Osteoblast (primary cell): Measurements from ENCODE around the gene TNFRSF19. TPM values are rescaled to one million over a fixed set of nuclear protein-coding genes. Genes with fewer than 3 reads are reported as not detected.

ENCODE experiments used
- DNase-seq: peaks from one replicate; pipeline ENCODE4 v3.0.0; 2011; ENCODE audit warnings: low spot score, mixed read lengths; ENCODE audit not compliant: insufficient read length; ENCODE audit errors: missing footprints
- H2AFZ ChIP-seq: 2 replicates; pipeline ENCODE4 v1.6.0; 2011; ENCODE audit warnings: mild to moderate bottlenecking, low read length
- H3K27ac ChIP-seq: 2 replicates; pipeline ENCODE4 v1.5.1; 2011; ENCODE audit warnings: mild to moderate bottlenecking, low read depth, low read length, moderate library complexity
- H3K27me3 ChIP-seq: 2 replicates; pipeline ENCODE4 v1.6.0; 2012; ENCODE audit warnings: mild to moderate bottlenecking, control low read depth, inconsistent platforms, low read length, moderate library complexity; ENCODE audit not compliant: insufficient read depth
- H3K36me3 ChIP-seq: 2 replicates; pipeline ENCODE4 v1.5.1; 2011; ENCODE audit warnings: mild to moderate bottlenecking, low read length, control low read depth, moderate library complexity; ENCODE audit not compliant: insufficient read depth
- H3K4me1 ChIP-seq: 2 replicates; pipeline ENCODE4 v1.5.1; 2011; ENCODE audit warnings: mild to moderate bottlenecking, low read length, control low read depth, moderate library complexity; ENCODE audit not compliant: insufficient read depth
- H3K4me2 ChIP-seq: 2 replicates; pipeline ENCODE4 v1.6.0; 2011; ENCODE audit warnings: mild to moderate bottlenecking, low read length; ENCODE audit not compliant: insufficient read depth
- H3K4me3 ChIP-seq: fragments of 200-600 bp; sonication (generic); 3 replicates; pipeline ENCODE4 v1.5.1; 2012; ENCODE audit warnings: mild to moderate bottlenecking, low read length, inconsistent platforms; ENCODE audit not compliant: insufficient read depth
- H3K79me2 ChIP-seq: 2 replicates; pipeline ENCODE4 v1.6.0; 2012; ENCODE audit warnings: mild to moderate bottlenecking, low read length, control low read depth, inconsistent platforms; ENCODE audit not compliant: insufficient read depth
- H3K9me3 ChIP-seq: 2 replicates; pipeline ENCODE4 v1.5.1; 2011; ENCODE audit warnings: low read depth, low read length, control low read depth
- H4K20me1 ChIP-seq: 2 replicates; pipeline ENCODE4 v1.6.0; 2012; ENCODE audit warnings: mild to moderate bottlenecking, low read length, control low read depth; ENCODE audit not compliant: insufficient read depth
- total RNA-seq: library from RNA; depleted of rRNA; stranded (reverse); fragments of >200 nt; gene quantifications from 2 replicates; pipeline ENCODE4 v1.2.3, GENCODE V29; 2012
- TF ChIP-seq, protein P1 (sequence below): IDR thresholded peaks from 2 replicates; pipeline ENCODE4 v1.5.1; 2011; ENCODE audit warnings: mild to moderate bottlenecking, low read depth, low read length, moderate library complexity; ENCODE audit errors: extremely low read depth

TNFRSF19 gene
- total RNA-seq, 1 donor, result 73.8 TPM

- no peak overlapping the region for H2AFZ ChIP-seq
- no peaks in the 10 kb centered on the region for H3K9me3 ChIP-seq
- no peaks in the 10 kb centered on the region for H3K36me3 ChIP-seq
- TF ChIP-seq, protein P1, sequence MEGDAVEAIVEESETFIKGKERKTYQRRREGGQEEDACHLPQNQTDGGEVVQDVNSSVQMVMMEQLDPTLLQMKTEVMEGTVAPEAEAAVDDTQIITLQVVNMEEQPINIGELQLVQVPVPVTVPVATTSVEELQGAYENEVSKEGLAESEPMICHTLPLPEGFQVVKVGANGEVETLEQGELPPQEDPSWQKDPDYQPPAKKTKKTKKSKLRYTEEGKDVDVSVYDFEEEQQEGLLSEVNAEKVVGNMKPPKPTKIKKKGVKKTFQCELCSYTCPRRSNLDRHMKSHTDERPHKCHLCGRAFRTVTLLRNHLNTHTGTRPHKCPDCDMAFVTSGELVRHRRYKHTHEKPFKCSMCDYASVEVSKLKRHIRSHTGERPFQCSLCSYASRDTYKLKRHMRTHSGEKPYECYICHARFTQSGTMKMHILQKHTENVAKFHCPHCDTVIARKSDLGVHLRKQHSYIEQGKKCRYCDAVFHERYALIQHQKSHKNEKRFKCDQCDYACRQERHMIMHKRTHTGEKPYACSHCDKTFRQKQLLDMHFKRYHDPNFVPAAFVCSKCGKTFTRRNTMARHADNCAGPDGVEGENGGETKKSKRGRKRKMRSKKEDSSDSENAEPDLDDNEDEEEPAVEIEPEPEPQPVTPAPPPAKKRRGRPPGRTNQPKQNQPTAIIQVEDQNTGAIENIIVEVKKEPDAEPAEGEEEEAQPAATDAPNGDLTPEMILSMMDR, result no peak
- H4K20me1 ChIP-seq, result no peaks in the 10 kb centered on the region
- no peaks in the 10 kb centered on the region for H3K79me2 ChIP-seq
- peaks cover 23% of the 10 kb centered on the region for H3K4me1 ChIP-seq
- no peak for DNase-seq
- no peak overlapping the region for H3K4me2 ChIP-seq
- peak overlapping the region; percentile 44 for H3K27ac ChIP-seq
- H3K27me3 ChIP-seq, result no peaks in the 10 kb centered on the region
- H3K4me3 ChIP-seq, result no peak overlapping the region
Measured at GRCh38 chr13:23680845-23681669, 110.8 kb downstream of the TNFRSF19 start.

DNA sequence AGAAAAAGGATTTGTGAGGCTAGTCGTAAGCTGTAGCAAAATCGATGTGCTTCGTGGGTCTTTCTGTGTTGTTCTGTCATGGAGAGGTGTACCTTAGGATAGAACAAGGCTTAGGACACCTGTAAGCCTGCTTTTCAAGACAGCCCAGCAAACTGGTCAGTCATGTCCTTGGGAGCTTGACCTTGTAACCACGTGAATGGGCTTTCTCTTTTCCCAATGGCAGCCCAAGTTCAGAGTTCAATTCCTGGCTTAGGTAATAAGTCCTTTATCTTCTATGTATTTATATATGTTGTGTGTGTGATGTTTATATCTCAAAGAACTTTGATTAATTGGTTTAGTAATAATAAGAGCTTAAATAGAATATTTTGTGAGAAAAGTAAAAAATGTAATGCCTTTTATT lies 112.9 kb downstream of the TNFRSF19 start:
- TF ChIP-seq, protein P1, result no peak
- H3K9me3 ChIP-seq, result no peaks in the 10 kb centered on the region

DNA sequence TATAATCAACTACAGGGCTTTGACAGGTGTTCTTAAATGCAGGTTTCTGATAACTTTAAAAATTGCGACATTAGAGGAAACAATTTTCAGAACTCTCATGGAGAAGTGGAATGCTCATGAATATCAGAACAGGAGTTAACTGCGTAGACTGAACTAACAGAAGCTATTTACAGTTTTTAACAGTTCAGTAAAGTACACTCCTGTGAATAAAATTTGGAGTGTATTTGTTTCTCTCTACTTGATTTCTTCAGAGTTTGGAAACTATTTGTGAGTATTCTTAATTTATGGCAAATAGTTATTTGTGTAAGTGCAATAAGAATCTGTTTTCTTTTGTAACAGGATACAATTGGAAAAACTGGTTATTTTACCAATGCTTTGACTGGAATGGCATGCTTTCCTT lies 114.4 kb downstream of the TNFRSF19 start:
- no peaks in the 10 kb centered on the region for H3K79me2 ChIP-seq
- DNase-seq, result no peak
- H4K20me1 ChIP-seq, result no peaks in the 10 kb centered on the region
- H3K4me3 ChIP-seq, result no peak overlapping the region
- H3K27me3 ChIP-seq, result no peaks in the 10 kb centered on the region
- no peaks in the 10 kb centered on the region for H3K9me3 ChIP-seq
- peaks cover 12% of the 10 kb centered on the region for H3K4me1 ChIP-seq
- TF ChIP-seq, protein P1, result no peak
- no peak overlapping the region for H3K4me2 ChIP-seq
- no peak overlapping the region for H3K27ac ChIP-seq
- H3K36me3 ChIP-seq, result no peaks in the 10 kb centered on the region
- H2AFZ ChIP-seq, result no peak overlapping the region

More for the DNA sequence above, 112.9 kb downstream of the TNFRSF19 start:
- H3K27ac ChIP-seq, result no peak overlapping the region
- peaks cover 23% of the 10 kb centered on the region for H3K4me1 ChIP-seq
- no peaks in the 10 kb centered on the region for H4K20me1 ChIP-seq
- no peak overlapping the region for H3K4me3 ChIP-seq
- H3K4me2 ChIP-seq, result no peak overlapping the region
- H2AFZ ChIP-seq, result no peak overlapping the region
- no peaks in the 10 kb centered on the region for H3K27me3 ChIP-seq
- DNase-seq, result no peak
- no peaks in the 10 kb centered on the region for H3K36me3 ChIP-seq
- H3K79me2 ChIP-seq, result no peaks in the 10 kb centered on the region

GRCh38 chr13:23685416-23685815 lies 115.2 kb downstream of the TNFRSF19 start:
- Histone ChIP-seq H3K27me3 (no peaks in the 10 kb centered on the region), H3K27ac (no peak overlapping the region), H3K4me2 (no peak overlapping the region), H3K79me2 (no peaks in the 10 kb centered on the region), H4K20me1 (no peaks in the 10 kb centered on the region), H2AFZ (no peak overlapping the region), H3K4me1 (peaks cover 12% of the 10 kb centered on the region), H3K36me3 (no peaks in the 10 kb centered on the region), H3K9me3 (no peaks in the 10 kb centered on the region), H3K4me3 (no peak overlapping the region)
- TF ChIP-seq, protein P1, result no peak
- no peak for DNase-seq
